Lower lobe of right lung (tissue), 2 donors: ENCODE results near the gene SNX1. TPM values are rescaled to one million over a fixed set of nuclear protein-coding genes. Genes with fewer than 3 reads are reported as not detected.

Experiments
- ATAC-seq, 2 donors: fragments of 200-7000 bp; cut with Tn5 transposase; one replicate each; pipeline ENCODE4 v1.9.1; 2020 to 2022; ENCODE audit warnings: mild to moderate bottlenecking in 2 of 2, moderate library complexity in 2 of 2
- DNase-seq: peaks from one replicate; pipeline ENCODE4 v3.0.0-alpha.2; 2020
- H3K27ac ChIP-seq: fragments of 200-600 bp; one replicate; pipeline ENCODE4 v1.8.0; 2022
- H3K27me3 ChIP-seq: fragments of 200-600 bp; one replicate; pipeline ENCODE4 v1.8.0; 2022; ENCODE audit warnings: low read depth
- H3K36me3 ChIP-seq: fragments of 200-600 bp; one replicate; pipeline ENCODE4 v1.8.0; 2022; ENCODE audit warnings: mild to moderate bottlenecking
- H3K4me1 ChIP-seq: fragments of 200-600 bp; one replicate; pipeline ENCODE4 v1.8.0; 2022
- H3K4me3 ChIP-seq: fragments of 200-600 bp; one replicate; pipeline ENCODE4 v1.8.0; 2022; ENCODE audit warnings: mild to moderate bottlenecking
- H3K9me3 ChIP-seq: fragments of 200-600 bp; one replicate; pipeline ENCODE4 v1.8.0; 2022
- CTCF ChIP-seq: fragments of 200-600 bp; IDR thresholded peaks from one replicate; pipeline ENCODE4 v1.8.0; 2022; ENCODE audit warnings: antibody characterized with exemption, mild to moderate bottlenecking
- intact Hi-C: fragments of 100-400 bp; cut with DNase I; formaldehyde crosslinking; loops from one replicate; pipeline ENCODE4 v1.11.0; 2022
- long read RNA-seq: library from polyadenylated mRNA; unstranded; transcript quantifications from one replicate; pipeline ENCODE4 v2.0.0, GENCODE V29; 2021
- total RNA-seq: library from RNA; stranded (reverse); fragmentation: NEBNext Ultra II Directional; extraction: Animal tissue kit (Norgen Biotek cat#: 25700); gene quantifications from one replicate; pipeline ENCODE4 v1.2.1, GENCODE V29; 2021
- donor health status: DM: no; HTN: yes; CAD: no; lungs with severe emphysema.

The SNX1 gene
- 157 TPM for total RNA-seq
- long read RNA-seq, transcript SNX1-213 (13 exons, 1,374 nt) = minor isoform, 7 of 326 reads
- long read RNA-seq, transcript SNX1-208 (15 exons, 1,971 nt) = major isoform, 249 of 326 reads
- long read RNA-seq, partial matches to known transcripts = 24 of 326 reads
- long read RNA-seq, other reads (novel, unspliced or antisense) = 44 of 326 reads

- H3K27ac ChIP-seq = peak within 1 kb of the TSS; percentile 85
- H3K9me3 ChIP-seq = no peaks in the 10 kb centered on the region
- intact Hi-C loops = no loop called here
- no peak for TF ChIP-seq CTCF
- ATAC-seq (peak; percentile 89 to 95), DNase-seq (peak; percentile 96)
- H3K4me1 ChIP-seq = peaks cover 79% of the 10 kb centered on the region
- H3K4me3 ChIP-seq = peak within 1 kb of the TSS; percentile 78
- no peaks in the 10 kb centered on the region for H3K27me3 ChIP-seq
- H3K36me3 ChIP-seq = no peaks in the 10 kb centered on the region
Measured at GRCh38 chr15:64095795-64096667, at the start of gene SNX1. SNX1 (plus strand) TSS chr15:64095982; CDS start chr15:64096014, 32 bp downstream.

- H3K4me1 ChIP-seq = peaks cover 29% of the 10 kb centered on the region
- peak; percentile 90 to 93 for ATAC-seq
Measured at GRCh38 chr15:64046421-64047153, 49.2 kb upstream of the SNX1 start, which contains the start of gene DAPK2. DAPK2 (minus strand) TSS chr15:64046485; CDS start chr15:64040261, 6,224 bp downstream.

GRCh38 chr15:64048781-64049460 is 46.9 kb upstream of the SNX1 start:
- Histone ChIP-seq H3K4me3 (no peak overlapping the region), H3K4me1 (peaks cover 29% of the 10 kb centered on the region), H3K9me3 (no peaks in the 10 kb centered on the region), H3K27me3 (peaks cover 12% of the 10 kb centered on the region), H3K36me3 (no peaks in the 10 kb centered on the region), H3K27ac (no peak overlapping the region)
- intact Hi-C loops = no loop called here
- no peak for DNase-seq
- no peak for ATAC-seq
- TF ChIP-seq CTCF = no peak

More at GRCh38 chr15:64046421-64047153, 49.2 kb upstream of the SNX1 start, which contains the start of gene DAPK2:
- Histone ChIP-seq H3K27me3 (peaks cover 12% of the 10 kb centered on the region), H3K27ac (peak within 1 kb of the TSS; percentile 78), H3K36me3 (no peaks in the 10 kb centered on the region), H3K4me3 (peak within 1 kb of the TSS; percentile 64), H3K9me3 (no peaks in the 10 kb centered on the region)
- DNase-seq = peak; percentile 85
- intact Hi-C loops = no loop called here
- TF ChIP-seq CTCF = peak; percentile 77

GRCh38 chr15:64050281-64051092 is 45.3 kb upstream of the SNX1 start:
- DNase-seq (no peak), ATAC-seq (peak; percentile 53 to 59)
- no peak overlapping the region for H3K27ac ChIP-seq
- H3K9me3 ChIP-seq = no peaks in the 10 kb centered on the region
- no peaks in the 10 kb centered on the region for H3K36me3 ChIP-seq
- peaks cover 12% of the 10 kb centered on the region for H3K27me3 ChIP-seq
- TF ChIP-seq CTCF = no peak
- peaks cover 26% of the 10 kb centered on the region for H3K4me1 ChIP-seq
- no peak overlapping the region for H3K4me3 ChIP-seq
- intact Hi-C loops = no loop called here
